Breast epithelium (tissue), 3 donors: ENCODE results near the gene BCAT1.

ENCODE experiments used
- CTCF ChIP-seq, 3 donors: fragments of 450-650 bp; IDR thresholded peaks; one replicate each; pipeline ENCODE4 v1.5.1; 2016 to 2017; ENCODE audit warnings: antibody characterized with exemption in 3 of 3, mild to moderate bottlenecking in 3 of 3, moderate library complexity in 3 of 3
- POLR2AphosphoS5 ChIP-seq, 3 donors: sonication (generic); formaldehyde crosslinking; IDR thresholded peaks; one replicate each; pipeline ENCODE4 v1.6.1; 2017; ENCODE audit warnings: antibody characterized with exemption in 3 of 3

GRCh38 chr12:24840046-24840800, 108.7 kb downstream of the BCAT1 start:
- no peak for TF ChIP-seq CTCF (IDR thresholded peaks at IDR 0.05)
- no peak for TF ChIP-seq POLR2AphosphoS5 (IDR thresholded peaks at IDR 0.05)
